SH-SY5Y (cell line): ENCODE data around the gene ABCB8.

Experiments
- GATA2 ChIP-seq: IDR thresholded peaks from 2 replicates; pipeline ENCODE4 v1.6.1; 2011; ENCODE audit warnings: mild to moderate bottlenecking, low read depth, low read length
- GATA3 ChIP-seq: IDR thresholded peaks from 2 replicates; pipeline ENCODE4 v1.6.1; 2011; ENCODE audit warnings: low read depth, mild to moderate bottlenecking, low read length, moderate library complexity

DNA sequence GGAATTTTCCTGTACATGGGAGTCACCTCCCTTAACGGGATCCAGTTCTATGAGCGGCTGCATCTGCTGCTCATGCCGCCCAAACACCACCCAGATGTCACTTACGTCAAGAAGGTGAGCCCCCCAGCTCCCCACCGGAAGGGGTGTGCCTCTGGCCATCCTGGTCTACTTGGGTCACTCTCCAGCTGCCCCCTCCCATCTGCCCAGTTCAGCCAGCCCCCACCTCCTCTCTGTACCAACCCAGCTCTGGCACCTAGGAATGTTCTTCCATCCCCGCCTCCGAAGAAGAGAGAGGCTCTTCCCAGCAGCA lies 47.4 kb downstream of the ABCB8 start:
- TF ChIP-seq GATA2 (no peak), GATA3 (no peak)
